Esophagus squamous epithelium (tissue), 5 donors: ENCODE data around the gene COQ10B. TPM values are rescaled to one million over a fixed set of nuclear protein-coding genes. Genes with fewer than 3 reads are reported as not detected.

Source experiments
- DNase-seq: peaks from one replicate; lab custom pipeline; 2025; lab: John Stamatoyannopoulos, UW
- H3K27ac ChIP-seq, 4 donors: fragments of 200-600 bp; sonication (generic); one replicate each; pipeline ENCODE4 v1.5.1; 2016 to 2019; ENCODE audit warnings: mild to moderate bottlenecking in 1 of 4
- H3K27me3 ChIP-seq, 4 donors: fragments of 200-600 bp; sonication (generic); 1 replicate in 3 of 4; 2 replicates in 1 of 4; pipeline versions ENCODE4 v1.5.1 to v1.6.0; 2017 to 2021; ENCODE audit warnings: antibody characterized with exemption in 1 of 4
- H3K36me3 ChIP-seq, 3 donors: fragments of 200-600 bp; sonication (generic); one replicate each; pipeline ENCODE4 v1.5.1; 2016 to 2019
- H3K4me1 ChIP-seq, 3 donors: fragments of 200-600 bp; sonication (generic); one replicate each; pipeline ENCODE4 v1.5.1; 2017 to 2019
- H3K4me3 ChIP-seq, 4 donors: fragments of 200-600 bp; sonication (generic); 1 replicate in 3 of 4; 2 replicates in 1 of 4; pipeline ENCODE4 v1.5.1; 2016 to 2019; ENCODE audit warnings: mild to moderate bottlenecking in 2 of 4, moderate library complexity in 1 of 4
- H3K9me3 ChIP-seq, 3 donors: fragments of 200-600 bp; sonication (generic); one replicate each; pipeline ENCODE4 v1.5.1; 2016 to 2019
- POLR2A ChIP-seq, 4 donors: fragments of 450-650 bp; IDR thresholded peaks; one replicate each; pipeline ENCODE4 v1.6.1; 2017; ENCODE audit warnings: antibody characterized with exemption in 4 of 4, mild to moderate bottlenecking in 4 of 4, moderate library complexity in 3 of 4
- WGBS, 2 donors: methylation state at CpG; one replicate each; pipeline ENCODE4 v1.1.5; 2018; 5-methylcytosine and 5-hydroxymethylcytosine counted together
- intact Hi-C: fragments of 100-400 bp; cut with DNase I; formaldehyde crosslinking; loops from one replicate; pipeline ENCODE4 v1.15.0; 2022
- total RNA-seq, 4 donors: library from RNA; depleted of rRNA; stranded (reverse); fragments of >200 nt; gene quantifications; one replicate each; pipeline ENCODE4 v1.1.0, GENCODE V29; 2016
- TF ChIP-seq, protein P1 (sequence below), 6 experiments: fragments of 450-650 bp in 4 of 6; fragments of 200-600 bp in 2 of 6; sonication (generic) in 2 of 6; IDR thresholded peaks; one replicate each; pipeline ENCODE4 v1.5.1; 2016 to 2019; ENCODE audit warnings: antibody characterized with exemption in 6 of 6, mild to moderate bottlenecking in 4 of 6, moderate library complexity in 4 of 6
- donor health status: DM: yes; HTN: yes; CAD: no.

Gene COQ10B
- total RNA-seq, 4 donors from 2014 or later = 15.9 to 26.3 (median 22.7) TPM

DNA sequence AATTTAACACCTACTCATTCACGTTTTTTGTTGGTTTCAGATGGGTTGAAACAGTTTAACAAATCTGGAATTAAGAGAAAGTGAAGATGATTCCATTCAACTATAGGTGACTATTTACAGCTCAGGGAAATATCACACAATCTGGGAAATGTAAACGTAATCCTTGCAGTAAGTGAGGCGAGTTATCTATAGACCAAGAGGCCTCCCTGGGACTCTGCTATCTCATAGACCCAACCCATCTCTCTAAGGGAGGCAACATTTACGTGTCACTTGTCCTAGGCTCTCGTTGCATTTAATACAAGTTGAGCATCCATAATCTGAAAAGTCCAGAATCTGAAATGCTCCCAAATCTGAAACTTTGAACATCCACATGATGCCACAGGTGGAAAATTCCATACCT is 60.6 kb downstream of the COQ10B start:
- TF ChIP-seq, protein P1, sequence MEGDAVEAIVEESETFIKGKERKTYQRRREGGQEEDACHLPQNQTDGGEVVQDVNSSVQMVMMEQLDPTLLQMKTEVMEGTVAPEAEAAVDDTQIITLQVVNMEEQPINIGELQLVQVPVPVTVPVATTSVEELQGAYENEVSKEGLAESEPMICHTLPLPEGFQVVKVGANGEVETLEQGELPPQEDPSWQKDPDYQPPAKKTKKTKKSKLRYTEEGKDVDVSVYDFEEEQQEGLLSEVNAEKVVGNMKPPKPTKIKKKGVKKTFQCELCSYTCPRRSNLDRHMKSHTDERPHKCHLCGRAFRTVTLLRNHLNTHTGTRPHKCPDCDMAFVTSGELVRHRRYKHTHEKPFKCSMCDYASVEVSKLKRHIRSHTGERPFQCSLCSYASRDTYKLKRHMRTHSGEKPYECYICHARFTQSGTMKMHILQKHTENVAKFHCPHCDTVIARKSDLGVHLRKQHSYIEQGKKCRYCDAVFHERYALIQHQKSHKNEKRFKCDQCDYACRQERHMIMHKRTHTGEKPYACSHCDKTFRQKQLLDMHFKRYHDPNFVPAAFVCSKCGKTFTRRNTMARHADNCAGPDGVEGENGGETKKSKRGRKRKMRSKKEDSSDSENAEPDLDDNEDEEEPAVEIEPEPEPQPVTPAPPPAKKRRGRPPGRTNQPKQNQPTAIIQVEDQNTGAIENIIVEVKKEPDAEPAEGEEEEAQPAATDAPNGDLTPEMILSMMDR (IDR thresholded peaks at IDR 0.05) = no peak
- no peak for TF ChIP-seq POLR2A (IDR thresholded peaks at IDR 0.05)
- H3K27ac ChIP-seq = no peak overlapping the region
- intact Hi-C loops = loop anchor here (10.0 kb wide), 1 partner anchor 191 kb away; the partner anchor contains the start of gene MARS2

DNA sequence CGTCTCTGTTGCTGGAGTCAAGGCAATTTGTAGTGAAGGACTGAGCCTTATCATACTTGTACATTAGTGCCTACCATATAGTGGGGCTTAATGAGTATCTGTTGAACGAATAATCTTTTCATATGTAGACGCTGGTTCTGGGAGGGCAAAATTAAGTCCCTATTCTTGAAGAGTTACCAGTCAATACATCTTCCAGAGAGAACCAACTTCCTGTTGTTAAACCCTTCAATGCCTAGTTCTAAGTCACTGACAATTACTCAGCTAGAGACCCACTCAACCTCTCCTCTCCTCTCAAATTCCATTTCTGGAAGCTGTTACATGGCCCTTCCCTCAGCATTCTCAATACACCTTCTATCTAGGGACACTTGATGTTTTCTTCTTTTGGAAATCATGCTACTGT is 61.4 kb downstream of the COQ10B start:
- TF ChIP-seq, protein P1 (IDR thresholded peaks at IDR 0.05) = no peak
- TF ChIP-seq POLR2A (IDR thresholded peaks at IDR 0.05) = no peak
- H3K27me3 ChIP-seq = no peaks in the 10 kb centered on the region
- intact Hi-C loops = loop anchor here (10.0 kb wide), 1 partner anchor 190 kb away; the partner anchor contains the start of gene MARS2
- WGBS, 2 donors = 62 to 66% methylated on average over 3 of the region's 3 CpGs
- H3K9me3 ChIP-seq = no peaks in the 10 kb centered on the region
- peaks cover 0 to 8% (median 0%) of the 10 kb centered on the region in 3 donors for H3K36me3 ChIP-seq
- H3K4me1 ChIP-seq = peaks cover 12 to 49% (median 24%) of the 10 kb centered on the region in 3 donors
- H3K4me3 ChIP-seq = peak overlapping the region in 3 of 4 donors; percentile 85 to 90 (median 87)
- no peak for DNase-seq
- peak overlapping the region; percentile 94 to 96 (median 95) for H3K27ac ChIP-seq

More for the DNA sequence above, 60.6 kb downstream of the COQ10B start:
- no peak for DNase-seq
- Histone ChIP-seq H3K27me3 (no peaks in the 10 kb centered on the region), H3K9me3 (no peaks in the 10 kb centered on the region), H3K4me3 (no peak overlapping the region), H3K4me1 (peaks cover 12 to 40% (median 22%) of the 10 kb centered on the region in 3 donors), H3K36me3 (peaks cover 0 to 8% (median 0%) of the 10 kb centered on the region in 3 donors)
- WGBS, 2 donors = 90 to 97% methylated on average over 5 of the region's 5 CpGs

DNA sequence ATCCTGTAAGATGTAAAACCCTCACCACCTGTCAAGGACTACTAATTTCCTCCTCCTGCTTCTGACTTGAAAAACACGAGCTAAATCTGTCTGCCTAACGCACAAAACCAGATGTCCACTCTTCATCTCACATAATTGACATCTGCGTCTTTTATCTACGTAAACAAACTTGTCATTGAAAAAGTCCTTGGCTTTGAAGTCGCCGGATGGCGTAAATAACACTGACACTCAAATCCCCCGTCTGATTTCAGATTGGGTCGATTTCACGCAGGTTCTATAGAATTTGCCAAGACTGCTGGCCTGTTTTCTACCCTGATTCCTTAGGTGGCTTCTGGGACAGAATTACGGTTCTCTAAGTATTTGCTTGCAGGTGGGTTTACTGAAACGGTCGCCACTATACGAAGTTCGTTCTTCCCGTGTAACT is 62.0 kb downstream of the COQ10B start:
- H3K4me3 ChIP-seq = peak overlapping the region; percentile 85 to 96 (median 88)
- intact Hi-C loops = loop anchor here (10.0 kb wide), 1 partner anchor 189 kb away; the partner anchor contains the start of gene MARS2
- no peaks in the 10 kb centered on the region for H3K27me3 ChIP-seq
- 0 to 2% methylated on average over 13 to 16 of the region's 16 CpGs for WGBS, 2 donors
- TF ChIP-seq, protein P1 (IDR thresholded peaks at IDR 0.05) = no peak
- TF ChIP-seq POLR2A (IDR thresholded peaks at IDR 0.05) = no peak
- H3K27ac ChIP-seq = peak overlapping the region; percentile 94 to 96 (median 95)
- peaks cover 12 to 53% (median 24%) of the 10 kb centered on the region in 3 donors for H3K4me1 ChIP-seq
- H3K36me3 ChIP-seq = peaks cover 0 to 13% (median 0%) of the 10 kb centered on the region in 3 donors
- no peak for DNase-seq
- H3K9me3 ChIP-seq = no peaks in the 10 kb centered on the region

DNA sequence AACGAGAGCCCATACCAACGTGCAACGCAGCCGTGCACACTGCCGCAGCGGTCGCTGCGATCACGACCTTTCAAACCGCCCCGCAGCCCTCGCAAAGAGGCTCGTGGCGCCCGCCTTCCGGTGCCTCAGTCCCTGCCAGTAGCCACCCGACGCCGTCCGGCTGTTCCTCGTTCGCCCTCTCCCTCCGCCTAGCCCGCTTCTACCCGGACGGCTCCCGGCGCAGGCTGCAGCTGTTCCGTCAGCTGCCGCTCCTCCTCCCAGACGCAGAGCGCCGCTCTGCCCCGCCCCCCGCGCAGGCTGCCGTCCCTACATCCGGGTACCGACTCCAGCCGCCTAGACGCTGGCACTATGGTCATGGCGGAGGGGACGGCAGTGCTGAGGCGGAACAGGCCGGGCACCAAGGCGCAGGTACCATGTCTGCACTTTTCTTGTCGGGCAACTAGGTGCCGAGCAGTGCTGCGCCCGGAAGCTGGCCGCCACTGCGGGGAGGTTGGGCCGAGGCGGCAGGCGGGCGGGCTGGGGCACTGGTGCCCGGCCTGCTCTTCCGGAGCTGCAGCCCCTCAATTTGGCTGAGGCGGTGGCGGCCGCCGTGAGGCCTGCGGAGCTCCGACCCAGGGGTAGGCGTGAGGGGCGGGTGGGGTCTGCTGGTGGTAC is 62.5 kb downstream of the COQ10B start, which contains the start of gene MOB4:
Gene MOB4, plus strand, starts transcription at position 328 of the 654 bp plus-strand sequence. Its CDS starts 21 bp downstream, at position 349.
- intact Hi-C loops = loop anchor here (10.0 kb wide), 1 partner anchor 189 kb away; the partner anchor contains the start of gene MARS2
- H3K9me3 ChIP-seq = no peaks in the 10 kb centered on the region
- peak; percentile 71 for DNase-seq
- WGBS, 2 donors = 0% methylated on average over 3 to 32 of the region's 66 CpGs
- H3K4me1 ChIP-seq = peaks cover 12 to 53% (median 24%) of the 10 kb centered on the region in 3 donors
- peaks cover 0 to 18% (median 0%) of the 10 kb centered on the region in 3 donors for H3K36me3 ChIP-seq
- H3K27me3 ChIP-seq = no peaks in the 10 kb centered on the region
- peak in 3 of 4 donors; percentile 74 to 94 (median 90) for TF ChIP-seq POLR2A (IDR thresholded peaks at IDR 0.05)
- TF ChIP-seq, protein P1 (IDR thresholded peaks at IDR 0.05) = peak in 2 of 6 experiments; percentile 14 to 32
- peak within 1 kb of the TSS; percentile 85 to 96 (median 88) for H3K4me3 ChIP-seq
- peak within 1 kb of the TSS; percentile 94 to 96 (median 95) for H3K27ac ChIP-seq

DNA sequence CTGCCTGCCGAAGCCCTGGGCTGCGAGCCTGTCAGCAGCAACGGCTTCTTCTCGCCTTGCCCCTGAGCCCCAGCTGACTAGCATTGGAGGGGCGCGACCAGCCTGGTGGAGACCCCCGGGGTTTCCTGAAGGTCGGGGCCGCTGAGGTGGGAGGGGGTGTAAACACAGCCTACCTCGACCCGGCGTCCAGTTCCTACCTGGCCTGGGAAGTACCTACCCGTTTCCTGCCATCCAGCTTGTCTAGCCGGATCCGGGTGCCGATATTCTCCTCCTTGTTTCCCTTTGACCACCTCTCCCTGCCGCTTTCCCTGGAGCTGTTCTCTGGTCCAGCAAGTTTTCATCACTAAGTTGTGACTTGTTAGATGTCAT is 63.0 kb downstream of the COQ10B start:
- intact Hi-C loops = loop anchor here (10.0 kb wide), 1 partner anchor 188 kb away; the partner anchor contains the start of gene MARS2
- peaks cover 12 to 48% (median 24%) of the 10 kb centered on the region in 3 donors for H3K4me1 ChIP-seq
- peak overlapping the region; percentile 94 to 96 (median 95) for H3K27ac ChIP-seq
- no peak for DNase-seq
- no peaks in the 10 kb centered on the region for H3K9me3 ChIP-seq
- TF ChIP-seq, protein P1 (IDR thresholded peaks at IDR 0.05) = no peak
- TF ChIP-seq POLR2A (IDR thresholded peaks at IDR 0.05) = no peak
- H3K4me3 ChIP-seq = peak overlapping the region; percentile 85 to 96 (median 88)
- no peaks in the 10 kb centered on the region for H3K27me3 ChIP-seq
- H3K36me3 ChIP-seq = peaks cover 0 to 23% (median 0%) of the 10 kb centered on the region in 3 donors
- 0% methylated on average over 5 to 13 of the region's 17 CpGs for WGBS, 2 donors
